GM21447 (cell line): Measurements from ENCODE around the gene FMOD.
"Not testable (repeated sequence)": the region's sequence is repeated elsewhere in the genome, so short reads cannot be mapped to it uniquely, and the experiment has no call there.

ENCODE experiments used
- ATAC-seq: cut with Tn5 transposase; IDR thresholded peaks from one replicate; pipeline ENCODE4 v1.9.1; 2021; ENCODE audit not compliant: unreplicated experiment

FMOD gene

DNA sequence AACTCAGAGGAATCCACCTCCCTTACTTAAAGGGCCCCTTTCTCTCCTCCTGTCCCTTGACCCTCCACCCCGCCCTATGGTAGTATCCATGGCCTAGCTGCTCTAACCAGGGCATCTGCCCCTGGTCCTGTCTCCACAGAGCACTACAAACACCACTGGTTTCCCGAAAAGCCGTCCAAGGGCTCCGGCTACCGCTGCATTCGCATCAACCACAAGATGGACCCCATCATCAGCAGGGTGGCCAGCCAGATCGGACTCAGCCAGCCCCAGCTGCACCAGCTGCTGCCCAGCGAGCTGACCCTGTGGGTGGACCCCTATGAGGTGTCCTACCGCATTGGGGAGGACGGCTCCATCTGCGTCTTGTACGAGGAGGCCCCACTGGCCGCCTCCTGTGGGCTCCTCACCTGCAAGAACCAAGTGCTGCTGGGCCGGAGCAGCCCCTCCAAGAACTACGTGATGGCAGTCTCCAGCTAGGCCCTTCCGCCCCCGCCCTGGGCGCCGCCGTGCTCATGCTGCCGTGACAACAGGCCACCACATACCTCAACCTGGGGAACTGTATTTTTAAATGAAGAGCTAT, 43.9 kb downstream of the FMOD start:
- ATAC-seq: no peak

DNA sequence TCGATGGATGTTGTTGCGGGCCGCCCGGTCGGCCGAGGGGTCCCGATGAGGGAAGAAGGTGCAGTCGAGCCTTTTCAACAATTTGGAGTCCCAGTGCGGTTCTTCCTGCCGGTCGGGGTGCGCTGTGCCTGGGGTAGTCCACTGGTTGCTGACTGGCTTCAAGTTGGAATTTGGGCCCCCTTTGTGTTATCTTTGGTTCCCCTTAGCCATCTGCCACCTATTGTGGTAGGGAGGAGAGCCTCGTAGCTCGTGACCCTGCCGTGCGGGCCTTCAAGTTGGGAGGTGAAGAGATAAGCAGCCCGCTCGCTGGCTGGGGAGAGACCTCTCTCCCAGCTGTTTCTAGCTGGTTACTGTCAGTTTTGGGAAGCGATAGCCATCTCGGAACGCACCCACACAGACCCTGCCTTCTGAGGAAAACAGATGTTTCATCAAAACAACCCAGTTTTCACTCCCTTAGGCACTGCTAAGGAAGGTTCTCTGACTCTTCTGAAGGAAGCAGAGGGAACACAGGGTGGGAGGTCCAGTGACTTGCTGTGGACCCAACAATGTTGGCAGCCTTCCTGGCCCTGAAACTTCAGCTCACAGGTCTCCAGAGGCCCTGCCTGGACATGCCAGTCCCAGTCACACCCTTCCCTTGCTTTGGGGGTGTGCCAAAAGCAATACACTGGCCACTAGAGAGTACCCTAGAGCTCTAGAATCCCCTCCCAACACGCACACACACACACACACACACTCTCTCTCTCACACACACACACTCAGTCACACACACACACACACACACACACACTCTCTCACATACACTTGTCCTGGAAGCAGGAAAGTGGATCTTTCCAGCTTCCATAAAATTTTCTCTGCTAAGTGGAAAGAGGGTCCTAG, 44.6 kb downstream of the FMOD start:
- no peak for ATAC-seq

DNA sequence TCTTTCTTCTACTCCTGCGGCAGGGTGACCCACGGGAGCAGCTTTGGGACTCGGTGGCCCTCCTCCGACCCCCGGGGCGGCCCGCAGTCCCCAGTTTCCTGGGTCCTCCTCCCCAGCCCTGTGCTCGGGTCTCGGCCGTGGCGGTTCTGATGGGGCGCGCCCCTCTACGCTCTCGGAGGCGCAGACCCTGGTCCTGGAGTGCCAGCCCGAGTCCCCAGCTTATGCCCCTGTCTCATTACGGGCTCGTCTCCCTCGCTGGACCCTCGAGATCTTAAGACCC, 45.2 kb downstream of the FMOD start:
- peak; percentile 5 for ATAC-seq

DNA sequence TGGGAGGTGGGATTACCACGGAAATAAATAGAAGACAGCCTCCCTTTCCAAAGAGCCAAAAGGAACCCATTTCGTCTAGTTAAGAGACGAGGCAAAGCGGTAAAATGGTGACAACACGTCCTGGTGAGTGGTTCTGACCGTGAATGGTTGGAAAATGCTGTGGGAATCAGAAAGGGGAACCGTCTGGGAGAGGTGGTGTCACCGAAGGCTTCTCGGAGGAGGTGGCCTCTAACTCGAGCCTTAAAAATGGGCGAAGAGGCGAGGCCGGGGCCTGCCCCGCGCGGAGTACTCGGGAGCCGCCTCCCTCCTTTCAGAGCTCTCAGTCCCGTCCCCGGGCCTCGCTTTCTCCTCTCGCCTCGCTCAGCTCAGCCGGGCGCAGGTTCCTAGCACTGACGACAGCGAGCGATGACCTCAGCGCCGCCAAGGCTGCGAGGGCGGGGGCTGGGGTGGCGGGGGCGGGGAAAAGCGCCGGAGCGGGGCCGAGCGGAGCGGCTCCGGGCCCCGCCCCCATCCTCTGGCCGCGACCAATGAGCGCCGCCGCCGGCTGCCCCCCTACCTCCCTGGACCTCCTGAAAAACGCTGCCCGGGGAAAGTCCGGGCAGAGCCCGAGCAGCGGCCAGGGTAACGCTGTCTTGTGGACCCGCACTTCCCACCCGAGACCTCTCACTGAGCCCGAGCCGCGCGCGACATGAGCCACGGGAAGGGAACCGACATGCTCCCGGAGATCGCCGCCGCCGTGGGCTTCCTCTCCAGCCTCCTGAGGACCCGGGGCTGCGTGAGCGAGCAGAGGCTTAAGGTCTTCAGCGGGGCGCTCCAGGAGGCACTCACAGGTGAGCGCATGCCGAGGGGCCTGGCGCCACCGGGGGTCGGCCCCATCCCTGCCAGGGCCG, 45.8 kb downstream of the FMOD start, which contains the start of gene BTG2:
BTG2 (plus strand) TSS at position 601 of the 890 bp plus-strand sequence; CDS start at position 689, 88 bp downstream.
- peak; percentile 57 for ATAC-seq

DNA sequence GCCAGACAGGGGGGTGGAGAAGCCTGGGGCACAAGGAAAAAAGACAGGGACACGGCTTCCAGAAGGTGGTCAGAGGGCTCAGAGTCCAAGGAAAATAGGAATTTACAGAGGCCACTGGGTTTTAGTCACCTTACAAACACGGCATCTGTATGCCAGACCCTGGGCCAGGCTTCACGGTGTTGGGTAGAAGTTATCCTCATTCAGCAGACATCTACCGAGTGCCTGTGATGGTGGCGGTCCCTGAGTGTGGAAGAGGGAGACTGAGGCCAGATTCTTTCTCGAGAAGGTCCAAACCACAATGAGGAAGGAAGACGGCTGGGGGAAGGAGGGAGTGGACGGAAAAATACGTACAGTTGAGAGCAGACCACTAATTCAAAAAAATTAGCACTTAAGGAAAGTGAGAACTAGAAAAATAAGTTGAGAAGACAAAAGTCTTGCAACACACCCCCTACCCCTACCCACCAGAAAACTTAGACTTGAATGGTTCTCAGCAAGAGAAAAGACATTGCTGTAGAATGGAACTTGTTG, 46.5 kb downstream of the FMOD start:
- ATAC-seq: no peak

DNA sequence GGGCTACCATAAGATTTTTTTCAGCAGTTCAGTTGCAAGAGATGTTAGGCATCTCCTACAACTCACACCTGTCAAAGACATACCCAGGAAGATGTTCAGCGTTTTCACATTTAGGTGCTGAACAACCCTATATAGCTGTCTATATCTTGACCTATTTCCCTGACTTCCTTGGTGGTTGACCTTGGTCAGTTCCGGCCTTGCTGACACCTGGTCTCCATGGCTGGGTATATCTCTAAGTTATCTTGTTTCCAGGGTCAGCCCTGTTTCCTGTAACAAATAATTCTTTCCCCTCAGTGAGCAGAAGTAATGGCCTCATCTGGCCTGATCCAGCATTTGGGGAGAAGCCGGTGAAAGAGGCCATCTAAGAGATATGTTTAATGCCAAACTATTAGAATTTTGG, 48.0 kb downstream of the FMOD start:
- no peak for ATAC-seq

DNA sequence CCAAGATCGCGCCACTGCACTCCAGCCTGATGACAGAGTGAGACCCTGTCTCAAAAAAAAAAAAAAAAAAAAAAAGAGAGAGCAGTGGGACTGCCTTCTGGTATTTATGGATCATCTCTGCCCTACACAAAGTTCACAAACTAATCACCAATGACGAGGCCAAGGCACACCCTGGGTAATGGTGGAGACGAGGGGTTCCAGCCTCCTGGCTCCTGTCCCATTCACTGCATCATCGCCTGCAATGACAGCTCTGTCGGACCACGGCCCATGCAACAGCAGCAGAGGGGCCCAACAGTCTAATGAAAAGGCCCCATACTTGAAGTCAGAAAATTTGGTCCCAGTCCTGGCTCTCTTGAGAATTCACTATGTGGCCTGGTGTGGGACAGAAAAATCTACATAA, 48.5 kb downstream of the FMOD start:
- ATAC-seq: no peak

DNA sequence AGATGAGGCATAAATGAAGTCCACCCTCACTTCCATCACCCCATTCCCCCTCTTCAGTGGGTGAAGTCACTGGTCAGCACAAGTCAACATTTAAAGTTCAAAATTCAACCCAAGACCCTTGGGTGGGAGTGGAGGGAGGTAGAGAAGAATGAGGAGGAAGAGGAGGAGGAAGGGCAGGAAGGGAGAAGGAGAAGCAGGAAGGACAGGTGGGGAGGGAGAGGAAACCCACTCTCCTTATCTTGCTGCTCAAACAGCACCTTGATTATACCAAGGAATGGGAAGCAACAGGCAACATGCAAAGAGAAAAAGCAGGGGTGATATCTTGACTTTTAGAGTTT, 49.6 kb downstream of the FMOD start:
- ATAC-seq: no peak

DNA sequence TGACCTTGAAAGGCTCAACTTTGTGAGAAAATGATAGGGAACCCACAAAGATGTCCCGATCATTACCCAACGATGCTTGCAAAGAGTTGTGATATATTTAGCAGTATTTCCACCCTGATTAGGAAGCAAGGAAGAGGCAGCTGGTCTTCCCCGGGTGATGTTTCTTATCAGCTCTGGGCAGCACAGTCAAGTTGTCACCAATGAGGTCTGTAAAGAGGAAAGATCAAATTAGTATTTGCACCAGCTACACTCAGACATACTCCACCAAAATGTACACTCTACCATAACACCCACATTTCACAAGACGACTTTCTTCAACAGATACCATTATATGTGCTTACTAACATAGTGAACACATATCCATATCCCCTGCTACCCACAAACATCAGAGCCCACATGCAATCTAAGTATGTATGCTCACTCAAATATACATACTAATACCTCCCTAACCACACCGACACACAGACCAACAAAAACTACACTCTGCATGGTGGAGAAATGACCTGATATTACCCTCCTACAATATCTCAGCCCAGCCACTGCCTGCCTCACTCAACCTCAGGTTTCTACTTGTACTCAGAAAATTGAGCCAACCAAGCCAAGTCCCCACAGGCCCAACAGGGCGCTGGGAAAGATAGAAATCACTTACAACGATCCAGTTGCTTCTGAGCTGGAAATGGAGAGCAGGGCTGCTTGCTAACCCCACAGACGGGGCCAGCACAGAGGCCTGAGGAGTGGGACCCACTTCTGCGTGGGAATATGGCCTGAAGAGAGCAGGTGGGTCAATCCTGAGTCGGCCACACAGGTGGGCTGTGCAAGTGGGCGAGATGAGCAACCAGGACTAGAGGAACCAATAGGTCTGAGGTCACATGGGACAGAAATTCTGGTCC, 50.2 kb downstream of the FMOD start:
- no peak for ATAC-seq

DNA sequence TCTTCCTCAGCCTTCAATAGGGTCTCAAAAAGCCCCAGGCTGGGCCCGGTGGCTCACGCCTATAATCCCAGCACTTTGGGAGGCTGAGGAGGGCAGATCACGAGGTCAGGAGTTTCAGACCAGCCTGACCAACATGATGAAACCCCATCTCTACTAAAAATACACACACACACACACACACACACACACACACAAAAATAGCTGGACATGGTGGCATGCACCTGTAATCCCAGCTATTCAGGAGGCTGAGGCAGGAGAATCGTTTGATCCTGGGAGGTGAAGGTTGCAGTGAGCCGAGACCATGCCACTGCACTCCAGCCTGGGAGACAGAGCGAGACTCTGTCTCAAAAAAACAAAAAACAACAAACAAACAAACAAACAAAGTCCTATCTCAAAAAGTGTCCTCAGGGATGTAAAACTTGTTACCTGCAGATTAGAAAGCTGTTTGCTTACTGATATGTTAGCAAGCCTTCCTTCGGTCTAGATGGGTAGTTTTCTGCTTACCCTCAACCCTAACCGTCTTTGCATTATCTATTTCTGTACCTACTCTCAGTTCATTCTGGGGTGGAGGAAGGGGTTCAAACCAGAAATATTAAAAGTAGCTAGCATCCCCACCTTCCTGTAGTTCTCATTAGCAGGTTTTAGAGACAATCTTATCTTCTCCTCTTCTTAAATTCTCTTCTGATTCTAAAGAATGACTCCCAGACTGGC, 51.0 kb downstream of the FMOD start:
- not testable (repeated sequence) for ATAC-seq

DNA sequence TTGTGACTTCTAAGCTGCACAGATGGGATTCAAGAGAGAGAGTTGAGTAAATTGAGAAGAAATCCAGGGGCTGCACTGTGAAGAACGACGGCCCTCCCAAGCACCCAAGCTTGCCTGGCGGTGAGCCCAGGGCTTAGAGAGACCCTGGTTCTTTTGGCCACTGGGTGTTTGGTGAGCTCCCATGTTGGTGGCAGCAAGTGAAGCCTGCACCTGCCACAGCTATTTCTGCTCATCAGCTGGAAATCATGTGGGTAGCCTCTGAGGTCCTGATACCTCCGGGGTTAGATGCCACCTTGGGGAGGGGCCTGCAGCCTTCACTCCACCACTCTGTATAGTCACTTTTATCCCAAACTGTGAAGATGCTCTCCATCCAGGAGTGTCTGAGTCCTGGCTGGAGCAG, 51.8 kb downstream of the FMOD start:
- ATAC-seq: peak; percentile 48

DNA sequence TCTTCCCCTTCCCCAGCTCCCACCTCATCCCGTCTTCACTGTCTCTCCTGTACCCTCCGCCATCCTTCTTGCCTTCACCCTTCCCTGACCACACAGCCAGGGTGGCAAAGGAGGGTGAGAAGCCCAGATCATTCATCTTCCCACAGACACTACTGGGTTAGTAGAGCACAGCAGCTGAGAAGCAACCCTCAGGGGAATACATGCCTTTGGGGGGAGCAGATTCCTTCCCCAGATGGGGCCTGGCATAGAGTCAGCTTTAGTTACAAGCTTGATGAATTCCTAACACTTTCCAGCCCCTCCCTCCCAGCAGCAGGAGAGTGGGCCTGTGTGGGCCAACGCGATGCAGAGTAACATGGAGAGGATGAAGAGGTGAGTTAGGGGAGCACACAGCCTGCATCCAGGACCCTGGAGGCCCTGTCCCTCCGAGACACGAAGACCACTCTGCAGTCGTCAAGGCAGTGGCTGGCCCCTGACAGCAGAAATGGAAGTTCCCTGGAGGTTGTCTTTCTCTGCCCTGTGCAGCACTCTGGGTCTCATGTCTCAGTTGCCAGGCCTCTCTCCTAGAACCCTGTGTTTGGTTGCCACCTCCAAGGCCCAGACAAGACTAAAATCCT, 54.4 kb downstream of the FMOD start:
- no peak for ATAC-seq

DNA sequence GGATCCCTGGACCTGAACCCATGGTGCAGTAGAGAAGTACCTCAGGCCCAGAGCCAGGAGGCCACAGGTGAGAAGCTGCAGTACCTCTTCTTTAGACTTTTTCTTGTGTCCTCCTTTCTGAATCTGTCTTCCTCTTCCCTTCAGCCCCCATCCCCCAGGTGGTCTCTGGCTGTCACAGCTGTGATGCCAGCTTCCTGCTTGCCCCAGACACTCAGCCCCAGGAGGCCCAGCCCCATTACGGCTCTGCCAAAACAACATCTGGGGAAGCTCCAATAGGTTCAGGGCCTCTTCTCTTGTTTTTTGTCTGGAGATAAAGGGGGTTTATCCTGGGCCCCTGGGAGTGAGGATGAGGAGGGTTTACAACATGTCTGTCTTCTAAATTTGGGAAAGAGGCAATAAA, 55.1 kb downstream of the FMOD start:
- ATAC-seq: no peak

DNA sequence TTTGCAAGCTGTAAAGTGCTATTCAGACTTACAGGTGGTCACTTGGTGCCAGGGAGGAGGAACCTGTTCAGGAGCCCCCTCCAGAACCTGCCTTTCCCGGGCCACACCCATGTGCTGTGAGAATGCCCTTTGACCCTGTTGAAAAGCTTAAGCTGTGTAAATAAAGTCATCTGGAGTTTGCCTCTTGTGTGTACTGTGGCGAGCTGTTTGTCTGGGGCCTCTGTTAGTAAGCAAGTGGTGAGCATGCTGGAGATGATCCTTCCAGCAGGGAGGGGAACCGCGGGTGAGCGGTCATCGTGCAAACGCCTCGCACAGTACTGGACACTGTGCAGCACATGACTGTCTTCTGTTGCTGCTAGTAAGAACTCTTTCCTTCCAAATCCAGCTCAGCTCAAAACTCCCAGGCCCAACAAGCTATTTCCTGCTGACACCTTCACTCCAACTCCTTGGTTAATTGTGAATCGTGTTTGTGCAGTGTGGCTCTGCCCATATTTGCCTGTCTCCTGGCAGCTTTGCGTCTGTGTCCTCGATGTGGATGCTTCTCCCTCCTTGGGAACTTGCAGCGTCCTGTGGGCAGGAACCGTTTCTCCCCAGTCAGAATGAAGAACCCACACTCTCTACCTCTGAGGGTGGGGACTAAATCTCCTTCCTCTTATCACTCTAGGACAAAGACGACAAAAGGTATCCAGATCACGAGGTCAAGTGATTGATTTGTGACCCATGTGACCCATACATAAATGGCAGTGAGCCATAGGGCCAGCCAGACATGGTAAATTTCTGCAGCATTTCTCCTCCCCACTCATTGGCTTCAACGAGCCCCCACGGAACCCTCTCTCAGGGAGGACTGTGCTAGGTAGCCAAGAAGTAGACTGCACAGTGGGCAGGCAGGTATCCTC, 59.5 kb downstream of the FMOD start:
- ATAC-seq: no peak
